HG02798 (cell line): Measurements from ENCODE around the gene PARS2.

Source experiments
- ATAC-seq: cut with Tn5 transposase; IDR thresholded peaks from one replicate; pipeline ENCODE4 v1.9.1; 2021; ENCODE audit warnings: mild to moderate bottlenecking; ENCODE audit not compliant: unreplicated experiment, poor library complexity

PARS2 gene

DNA sequence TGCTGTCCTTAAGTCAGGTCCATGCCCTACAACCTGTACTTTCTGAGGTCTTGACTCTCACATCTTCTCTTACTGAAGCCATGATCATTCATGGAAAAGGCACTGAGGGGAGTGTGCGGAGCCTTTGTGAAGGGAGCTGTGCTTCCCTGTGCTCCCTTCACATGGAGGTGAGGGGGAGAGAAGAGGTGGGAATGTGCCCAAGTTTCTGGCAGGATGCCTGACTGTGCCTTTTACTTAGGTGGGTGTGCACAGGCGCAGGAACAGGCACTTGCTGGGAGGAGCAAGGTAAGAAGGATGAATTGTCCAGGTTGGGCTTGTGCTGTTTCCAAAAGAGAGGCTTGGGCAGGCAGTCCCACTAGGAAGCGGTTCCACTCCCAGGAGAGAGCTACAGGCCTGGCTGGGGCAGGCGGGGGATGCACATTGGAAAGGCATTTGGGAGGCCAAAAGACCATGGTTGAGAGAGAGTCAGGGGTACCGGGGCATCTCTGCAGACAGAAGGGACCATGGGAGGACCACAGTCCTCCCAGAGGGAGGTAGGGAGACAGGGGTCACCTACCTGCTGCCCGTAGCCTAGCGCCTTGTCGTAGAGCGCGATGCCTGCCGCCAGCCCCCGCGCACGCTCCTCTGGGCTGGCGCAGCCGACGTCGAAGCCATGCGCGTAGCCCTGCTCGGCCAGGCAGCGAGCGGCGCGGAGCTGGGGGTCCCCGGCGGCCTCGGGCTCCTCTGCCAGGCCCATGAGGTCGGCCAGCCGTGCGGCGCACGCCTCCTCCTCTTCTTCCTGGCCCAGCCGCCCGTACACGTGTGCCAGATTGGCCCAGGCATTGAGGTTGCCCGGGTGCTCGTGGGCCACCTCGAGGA is 35.9 kb upstream of the PARS2 start:
- no peak for ATAC-seq

GRCh38 chr1:54798769-54799641 is 34.7 kb upstream of the PARS2 start:
- peak; percentile 43 for ATAC-seq

DNA sequence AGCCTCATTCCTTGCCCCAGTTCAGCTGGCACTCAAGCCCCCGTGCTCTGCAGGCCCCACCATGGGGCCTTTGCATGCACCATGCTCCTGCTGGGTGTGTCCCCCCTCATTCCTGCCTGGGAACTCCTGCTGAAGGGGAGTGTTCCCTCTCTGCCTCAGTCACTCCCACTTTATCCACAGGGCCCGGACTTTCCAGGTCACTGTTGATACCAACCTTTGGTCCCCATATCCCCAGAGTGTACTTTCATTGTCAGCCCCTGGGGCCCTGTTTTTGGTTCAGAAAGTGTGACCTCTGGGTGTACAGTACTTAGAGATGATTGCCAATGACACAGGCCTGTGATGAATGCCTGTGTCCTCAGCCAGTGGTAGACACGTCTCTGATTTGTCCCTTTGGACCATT is 33.9 kb upstream of the PARS2 start:
- ATAC-seq, result no peak

- ATAC-seq, result no peak
These were observed 32.6 kb upstream of the PARS2 start for GRCh38 chr1:54796902-54797301.

- ATAC-seq, result no peak
These were observed 31.6 kb upstream of the PARS2 start for GRCh38 chr1:54795841-54796468.

GRCh38 chr1:54795356-54795665 is 31.0 kb upstream of the PARS2 start:
- ATAC-seq, result no peak

- ATAC-seq, result no peak
These were observed 30.4 kb upstream of the PARS2 start for GRCh38 chr1:54794451-54795355.

DNA sequence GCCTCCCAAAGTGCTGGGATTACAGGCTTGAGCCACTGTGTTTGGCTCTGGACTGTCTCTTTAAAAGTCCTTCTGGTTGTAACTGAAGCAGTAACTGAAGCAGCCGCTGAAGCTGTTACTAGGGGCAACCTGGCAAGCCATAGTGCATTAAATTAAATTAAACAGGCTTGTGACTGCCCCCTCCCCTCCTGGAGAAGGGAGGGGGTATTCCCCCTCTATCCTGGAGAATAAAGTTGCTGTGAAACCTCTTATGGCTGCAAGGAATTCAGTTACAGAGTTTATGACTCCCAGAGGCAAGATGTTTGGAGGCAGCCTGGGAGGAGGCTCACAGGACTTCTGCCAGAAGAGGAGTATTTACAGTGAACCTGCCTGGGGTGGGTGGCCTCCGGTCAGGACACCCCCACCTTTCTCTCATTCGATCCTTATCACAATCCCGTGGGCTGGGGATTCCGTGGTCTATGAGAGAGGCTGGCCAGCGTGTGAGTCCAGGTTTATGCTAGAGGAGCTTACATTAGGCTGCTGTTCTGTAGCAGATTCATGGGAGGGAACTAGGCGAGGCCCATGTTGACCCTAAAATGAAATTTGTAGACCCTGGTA is 28.5 kb upstream of the PARS2 start:
- ATAC-seq, result no peak

GRCh38 chr1:54791880-54792522 is 27.7 kb upstream of the PARS2 start:
- no peak for ATAC-seq

DNA sequence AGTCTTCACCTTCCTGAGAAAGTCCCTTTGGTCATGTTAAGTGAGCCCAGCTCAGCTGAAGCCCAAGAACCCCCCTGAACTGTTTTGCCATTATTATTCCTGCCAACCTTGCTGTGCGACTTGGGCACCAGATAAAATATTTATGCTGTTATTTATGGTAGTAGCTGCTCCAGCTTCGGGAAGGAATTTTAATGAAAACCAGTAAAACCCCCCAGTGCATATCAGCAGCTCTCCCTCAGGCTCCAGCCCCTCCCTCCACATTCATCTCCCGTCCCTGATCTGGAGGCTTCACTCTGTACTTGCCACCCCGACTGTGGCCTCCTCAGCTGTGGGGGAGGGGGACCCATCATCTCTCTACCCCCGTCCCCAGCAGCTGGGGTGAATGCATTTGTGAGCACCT is 24.1 kb upstream of the PARS2 start:
- ATAC-seq, result no peak

DNA sequence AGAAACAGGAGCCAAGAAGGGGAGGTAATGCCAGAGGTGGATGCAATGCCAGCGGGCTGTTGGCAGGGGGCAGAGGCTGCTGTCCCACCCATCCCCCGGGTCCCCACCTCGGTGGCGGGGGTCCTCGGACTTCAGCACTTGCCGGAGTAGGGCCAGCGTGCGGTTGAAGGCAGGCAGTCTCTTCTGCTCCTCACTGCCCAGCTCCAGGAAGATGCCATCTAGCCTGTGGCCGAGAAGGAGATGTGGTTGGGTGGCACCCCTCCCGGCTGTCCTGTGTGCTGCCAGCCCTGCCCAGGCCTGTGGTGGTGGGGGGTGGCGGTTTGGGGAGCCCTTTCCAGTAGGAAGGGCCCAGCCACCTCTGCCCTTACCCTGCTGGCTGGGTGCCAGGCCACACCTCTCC is 23.3 kb upstream of the PARS2 start:
- no peak for ATAC-seq

DNA sequence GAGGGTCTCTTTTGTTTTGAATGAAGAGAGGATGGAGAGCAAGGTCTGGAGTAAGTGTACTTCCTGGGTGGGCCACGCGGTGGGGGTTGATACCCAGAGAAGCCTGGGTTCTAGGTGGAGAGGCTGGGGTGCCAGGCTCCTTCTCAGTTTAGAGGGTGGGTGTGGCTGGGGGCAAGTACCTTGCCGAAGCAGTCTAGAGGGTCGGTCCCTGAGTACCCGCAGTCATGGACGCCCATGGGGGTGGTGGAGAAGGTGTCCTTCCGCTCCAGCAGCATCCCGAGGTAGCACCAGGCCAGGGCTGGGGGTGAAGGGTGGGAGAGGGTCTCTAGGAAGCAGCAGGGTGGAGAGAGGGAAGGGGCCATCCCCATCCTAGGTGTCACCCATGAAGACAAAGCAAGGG is 22.5 kb upstream of the PARS2 start:
- no peak for ATAC-seq

DNA sequence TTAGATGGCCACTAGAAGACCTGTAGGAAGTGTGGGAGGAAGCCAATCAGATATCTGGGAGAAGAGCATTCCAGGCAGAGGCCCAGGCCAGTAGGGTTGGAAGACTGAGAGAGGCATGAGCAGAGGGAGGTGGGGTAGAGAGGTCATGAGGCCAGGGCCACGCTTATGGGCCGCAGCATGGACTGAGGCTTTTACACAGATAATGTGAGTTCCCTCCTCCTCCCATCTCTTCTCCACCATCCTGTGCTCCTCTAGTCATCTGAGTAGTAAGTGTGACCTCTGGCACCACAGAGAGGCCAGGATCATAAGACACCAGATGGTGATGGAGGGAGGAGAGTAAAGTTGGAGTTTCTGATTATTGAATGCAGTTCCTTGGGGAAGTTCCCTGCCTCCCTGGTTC is 19.7 kb upstream of the PARS2 start:
- ATAC-seq, result no peak

GRCh38 chr1:54782588-54782987 is 18.3 kb upstream of the PARS2 start:
- ATAC-seq, result no peak

GRCh38 chr1:54782156-54782555 is 17.8 kb upstream of the PARS2 start:
- no peak for ATAC-seq

DNA sequence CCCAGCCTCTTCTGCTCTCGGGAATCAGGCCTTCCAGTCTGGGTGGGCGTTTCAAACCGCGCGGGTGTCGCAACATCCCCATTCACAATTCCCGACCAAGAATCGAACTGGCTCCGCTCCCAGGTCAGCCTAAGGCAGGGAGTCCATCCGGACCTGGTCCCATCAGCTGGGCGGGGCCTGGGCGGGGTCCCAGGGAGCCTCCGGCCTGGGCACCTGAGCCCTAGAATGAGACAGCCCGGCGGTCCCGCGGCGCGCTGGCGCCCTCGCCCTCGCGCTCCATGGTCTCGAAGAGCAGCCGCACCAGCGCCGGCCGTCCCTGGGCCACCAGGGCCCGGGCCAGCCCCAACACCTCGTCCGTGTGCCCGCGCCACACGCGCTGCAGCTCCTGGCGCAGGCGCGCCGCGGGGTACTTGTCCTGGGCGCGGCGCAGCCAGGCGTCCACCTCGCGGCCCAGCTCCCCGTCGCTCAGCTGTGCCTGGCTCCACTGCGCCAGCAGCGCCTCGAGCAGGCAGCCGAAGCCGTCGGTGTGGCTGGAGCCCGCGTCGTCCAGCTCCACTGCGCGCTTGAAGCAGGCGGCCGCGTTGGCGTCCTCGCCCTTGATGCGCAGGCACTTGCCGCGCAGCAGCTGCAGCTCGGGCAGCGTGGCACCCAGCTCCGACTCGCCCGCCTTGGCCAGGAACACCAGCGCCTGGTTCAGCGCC is 16.9 kb upstream of the PARS2 start:
- no peak for ATAC-seq

DNA sequence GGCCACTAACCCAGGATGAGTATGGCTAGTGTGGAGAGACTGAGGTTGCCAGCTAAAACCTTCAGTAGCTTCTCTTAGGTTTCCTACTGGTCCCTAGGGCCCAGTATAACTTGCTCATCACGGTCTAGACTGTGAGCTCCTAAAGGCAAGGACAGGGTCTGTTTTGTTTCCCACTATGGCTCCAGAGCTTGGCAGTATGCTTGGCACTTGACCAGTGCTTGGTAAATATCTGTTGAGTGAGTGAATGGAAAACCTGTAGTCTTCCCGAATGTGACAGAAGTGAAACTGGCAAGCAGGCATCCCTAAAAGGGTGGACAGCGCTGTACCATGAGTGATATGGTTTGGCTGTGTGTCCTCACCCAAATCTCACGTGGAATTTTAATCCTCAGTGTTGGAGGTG is 13.1 kb upstream of the PARS2 start:
- no peak for ATAC-seq

GRCh38 chr1:54777011-54777410 is 12.7 kb upstream of the PARS2 start:
- no peak for ATAC-seq
